PC-9 (cell line): ENCODE results near the gene RCBTB2. TPM values are rescaled to one million over a fixed set of nuclear protein-coding genes. Genes with fewer than 3 reads are reported as not detected.

Experiments used
- BruUV-seq: library from RNA; stranded (reverse); fragments of 400-500 nt; replicated peaks from 2 replicates; lab custom pipeline; 2021; lab: Mats Ljungman, UMichigan
- CTCF ChIA-PET: fragments of 300-600 bp; sonication (Branson Sonifier 250); formaldehyde crosslinking; loops from one replicate; lab custom pipeline; 2022; ENCODE audit warnings: antibody characterized with exemption; lab: Charles Lee
- POLR2A ChIA-PET: fragments of 300-600 bp; sonication (Branson Sonifier 250); formaldehyde crosslinking; loops from one replicate; lab custom pipeline; 2022; ENCODE audit warnings: antibody characterized with exemption; ENCODE audit not compliant: unreplicated experiment; lab: Charles Lee
- DNase-seq, 2 experiments: peaks; one replicate each; pipeline versions ENCODE4 v3.0.0 to v3.0.0-alpha.2; 2015 to 2022; ENCODE audit warnings: mixed read lengths in 1 of 2
- H2AFZ ChIP-seq: fragments of 200-600 bp; sonication (generic); 2 replicates; pipeline ENCODE4 v1.8.1; 2017; ENCODE audit warnings: antibody characterized with exemption
- H3F3A ChIP-seq: fragments of 200-600 bp; sonication (generic); 2 replicates; pipeline ENCODE4 v1.8.1; 2017; ENCODE audit warnings: antibody characterized with exemption, mild to moderate bottlenecking, low read depth; ENCODE audit not compliant: insufficient read depth
- H3K27ac ChIP-seq: fragments of 200-600 bp; sonication (generic); 2 replicates; pipeline ENCODE4 v1.6.1; 2016; ENCODE audit warnings: mixed run types
- H3K27me3 ChIP-seq: fragments of 200-600 bp; sonication (generic); 2 replicates; pipeline ENCODE4 v1.6.1; 2016; ENCODE audit warnings: low read depth, mixed run types; ENCODE audit not compliant: insufficient read depth
- H3K36me3 ChIP-seq: fragments of 200-600 bp; sonication (generic); 2 replicates; pipeline ENCODE4 v1.6.1; 2016; ENCODE audit warnings: low read depth, mixed run types
- H3K4me1 ChIP-seq: fragments of 200-600 bp; sonication (generic); replicated peaks from 2 replicates; pipeline ENCODE4 v1.6.1; 2016; ENCODE audit warnings: mixed run types; ENCODE audit not compliant: insufficient read depth
- H3K4me2 ChIP-seq: fragments of 200-600 bp; sonication (generic); 2 replicates; pipeline ENCODE4 v1.6.1; 2017; ENCODE audit warnings: mixed run types
- H3K4me3 ChIP-seq: fragments of 200-600 bp; sonication (generic); 2 replicates; pipeline ENCODE4 v1.6.1; 2016; ENCODE audit warnings: mixed run types
- H3K79me2 ChIP-seq: fragments of 200-600 bp; sonication (generic); 2 replicates; pipeline ENCODE4 v1.6.1; 2017; ENCODE audit warnings: low read depth, mixed run types
- H3K9me2 ChIP-seq: fragments of 200-600 bp; sonication (generic); 2 replicates; pipeline ENCODE4 v1.8.1; 2017; ENCODE audit warnings: mild to moderate bottlenecking; ENCODE audit not compliant: insufficient read depth
- H3K9me3 ChIP-seq: fragments of 200-600 bp; sonication (generic); 2 replicates; pipeline ENCODE4 v1.8.1; 2016; ENCODE audit warnings: low read depth; ENCODE audit not compliant: insufficient read depth
- H4K20me1 ChIP-seq: fragments of 200-600 bp; sonication (generic); 2 replicates; pipeline ENCODE4 v1.8.1; 2017; ENCODE audit not compliant: insufficient read depth
- EZH2 ChIP-seq: fragments of 200-600 bp; sonication (generic); IDR thresholded peaks from 2 replicates; pipeline ENCODE4 v1.8.0; 2017; ENCODE audit warnings: antibody characterized with exemption, low read depth
- intact Hi-C: fragments of 100-400 bp; cut with micrococcal nuclease; formaldehyde crosslinking; loops from one replicate; pipeline ENCODE4 v1.10.0; 2022; ENCODE audit not compliant: unreplicated experiment
- total RNA-seq: library from RNA; stranded (reverse); gene quantifications from 2 replicates; pipeline ENCODE4 v1.2.3, GENCODE V29; 2021
- TF ChIP-seq, protein P1 (sequence below): fragments of 200-600 bp; sonication (generic); conservative IDR thresholded peaks from 2 replicates; pipeline ENCODE4 v1.6.1; 2017; ENCODE audit warnings: mixed run types, antibody characterized with exemption, mild to moderate bottlenecking, moderate library complexity

RCBTB2 gene
- total RNA-seq, 1 experiment from 2014 or later = 2.6 TPM

DNA sequence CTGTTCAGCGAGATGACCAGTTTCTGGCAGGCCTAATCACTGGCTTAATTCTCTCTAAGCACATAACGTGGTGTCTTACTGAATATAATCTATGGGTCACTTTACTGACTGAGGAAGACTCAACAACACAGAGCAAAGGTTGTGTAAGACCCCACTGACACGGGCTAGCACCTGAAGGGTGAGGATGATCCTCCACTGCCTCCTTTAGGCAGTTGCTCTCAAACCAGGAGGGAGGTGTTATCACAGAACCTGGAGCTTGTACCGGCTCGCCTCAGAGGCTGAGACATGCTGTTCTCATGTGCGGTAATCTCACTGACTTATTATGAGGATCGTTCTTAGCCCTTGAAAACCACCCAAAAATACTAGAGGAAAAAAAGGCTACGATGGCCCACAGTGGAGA is 28.3 kb downstream of the RCBTB2 start:
- Histone ChIP-seq H3K36me3 (no peaks in the 10 kb centered on the region), H3K4me2 (no peak overlapping the region), H4K20me1 (no peaks in the 10 kb centered on the region), H3K4me1 (peaks cover 11% of the 10 kb centered on the region), H3K27ac (no peak overlapping the region), H3F3A (peaks cover 9% of the 10 kb centered on the region), H3K27me3 (no peaks in the 10 kb centered on the region), H2AFZ (no peak overlapping the region), H3K9me2 (no peaks in the 10 kb centered on the region), H3K79me2 (no peaks in the 10 kb centered on the region), H3K9me3 (no peaks in the 10 kb centered on the region; the same call in 1 of the 2 replicates), H3K4me3 (no peak overlapping the region)
- BruUV-seq = no TSS peak
- POLR2A ChIA-PET = no interaction called here
- no peak for DNase-seq
- TF ChIP-seq, protein P1, sequence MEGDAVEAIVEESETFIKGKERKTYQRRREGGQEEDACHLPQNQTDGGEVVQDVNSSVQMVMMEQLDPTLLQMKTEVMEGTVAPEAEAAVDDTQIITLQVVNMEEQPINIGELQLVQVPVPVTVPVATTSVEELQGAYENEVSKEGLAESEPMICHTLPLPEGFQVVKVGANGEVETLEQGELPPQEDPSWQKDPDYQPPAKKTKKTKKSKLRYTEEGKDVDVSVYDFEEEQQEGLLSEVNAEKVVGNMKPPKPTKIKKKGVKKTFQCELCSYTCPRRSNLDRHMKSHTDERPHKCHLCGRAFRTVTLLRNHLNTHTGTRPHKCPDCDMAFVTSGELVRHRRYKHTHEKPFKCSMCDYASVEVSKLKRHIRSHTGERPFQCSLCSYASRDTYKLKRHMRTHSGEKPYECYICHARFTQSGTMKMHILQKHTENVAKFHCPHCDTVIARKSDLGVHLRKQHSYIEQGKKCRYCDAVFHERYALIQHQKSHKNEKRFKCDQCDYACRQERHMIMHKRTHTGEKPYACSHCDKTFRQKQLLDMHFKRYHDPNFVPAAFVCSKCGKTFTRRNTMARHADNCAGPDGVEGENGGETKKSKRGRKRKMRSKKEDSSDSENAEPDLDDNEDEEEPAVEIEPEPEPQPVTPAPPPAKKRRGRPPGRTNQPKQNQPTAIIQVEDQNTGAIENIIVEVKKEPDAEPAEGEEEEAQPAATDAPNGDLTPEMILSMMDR = no peak
- no peak for TF ChIP-seq EZH2
- CTCF ChIA-PET = no interaction called here
- intact Hi-C loops = no loop called here

DNA sequence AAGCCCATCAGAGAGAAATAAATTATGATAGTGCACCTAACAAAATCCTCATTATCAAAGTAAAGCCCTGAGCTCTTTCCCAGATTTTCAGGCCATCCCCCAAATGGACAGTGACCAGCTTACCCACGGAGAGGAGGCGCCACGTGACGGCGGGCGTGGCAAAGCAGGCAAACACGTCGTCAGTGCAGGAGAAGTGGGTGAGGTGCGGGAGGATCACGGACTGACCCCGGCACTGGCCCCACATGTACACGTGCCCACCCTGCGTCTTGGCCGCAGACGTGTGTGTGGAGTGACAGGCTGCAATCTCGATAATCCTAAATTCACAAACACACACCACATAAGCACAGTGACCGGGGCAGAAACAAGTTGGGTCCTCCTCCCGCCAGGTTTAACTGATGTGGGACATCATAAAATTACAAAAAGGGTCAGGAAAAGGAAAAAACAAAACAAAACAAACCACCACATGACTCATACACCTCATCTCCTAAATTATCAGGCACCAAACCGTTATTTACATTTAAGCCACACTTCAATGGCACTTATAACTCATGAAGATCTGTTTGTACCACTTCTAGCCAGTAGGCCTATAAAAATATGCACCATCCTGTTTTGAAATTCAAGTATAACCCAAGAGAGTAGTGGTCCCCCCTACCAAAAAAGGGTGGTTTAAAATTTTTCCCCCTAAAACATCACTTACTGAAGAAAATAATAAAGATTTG is 30.1 kb downstream of the RCBTB2 start:
- Histone ChIP-seq H3K79me2 (no peaks in the 10 kb centered on the region), H3K4me2 (no peak overlapping the region), H3K36me3 (no peaks in the 10 kb centered on the region), H4K20me1 (no peaks in the 10 kb centered on the region), H3F3A (peaks cover 9% of the 10 kb centered on the region), H3K4me1 (peaks cover 11% of the 10 kb centered on the region), H3K4me3 (no peak overlapping the region), H3K27me3 (no peaks in the 10 kb centered on the region), H3K27ac (no peak overlapping the region), H2AFZ (no peak overlapping the region), H3K9me3 (no peaks in the 10 kb centered on the region; the same call in 1 of the 2 replicates), H3K9me2 (no peaks in the 10 kb centered on the region)
- ChIA-PET POLR2A (no interaction called here), CTCF (no interaction called here)
- no peak for DNase-seq
- TF ChIP-seq EZH2 = no peak
- TF ChIP-seq, protein P1 = no peak
- no TSS peak for BruUV-seq
- intact Hi-C loops = no loop called here

DNA sequence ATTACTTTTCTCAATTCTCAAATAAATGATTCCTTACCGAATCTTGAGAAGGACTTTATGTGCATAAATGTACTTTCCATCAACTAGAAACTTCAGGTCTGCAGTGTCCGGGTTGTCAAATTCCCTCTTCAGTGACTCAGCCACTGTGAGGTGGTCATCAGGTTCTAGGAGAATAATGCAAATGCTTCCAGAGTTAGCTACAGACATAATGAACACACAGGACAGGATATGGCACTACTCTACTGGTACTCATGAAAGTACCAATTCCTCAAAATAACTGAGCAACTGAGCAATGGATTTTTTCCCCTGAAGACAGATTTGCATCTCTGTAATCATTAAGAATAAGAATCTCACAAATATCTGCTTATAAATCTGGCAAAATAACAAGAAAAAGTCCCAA is 31.2 kb downstream of the RCBTB2 start:
- H3K79me2 ChIP-seq = no peaks in the 10 kb centered on the region
- no peak for TF ChIP-seq EZH2
- TF ChIP-seq, protein P1 = no peak
- no peak for DNase-seq
- no peaks in the 10 kb centered on the region for H3K27me3 ChIP-seq
- H3K36me3 ChIP-seq = no peaks in the 10 kb centered on the region
- no peak overlapping the region for H3K4me2 ChIP-seq
- H2AFZ ChIP-seq = no peak overlapping the region
- H3K9me2 ChIP-seq = no peaks in the 10 kb centered on the region
- intact Hi-C loops = no loop called here
- ChIA-PET POLR2A (no interaction called here), CTCF (no interaction called here)
- peaks cover 9% of the 10 kb centered on the region for H3F3A ChIP-seq
- H3K27ac ChIP-seq = no peak overlapping the region
- no peak overlapping the region for H3K4me3 ChIP-seq
- BruUV-seq = no TSS peak
- H3K9me3 ChIP-seq = no peaks in the 10 kb centered on the region; the same call in 1 of the 2 replicates
- H4K20me1 ChIP-seq = no peaks in the 10 kb centered on the region
- H3K4me1 ChIP-seq = peaks cover 11% of the 10 kb centered on the region
